ENCODE measurements around the gene NR3C1. TPM values are rescaled to one million over a fixed set of nuclear protein-coding genes. Genes with fewer than 3 reads are reported as not detected.
A peak's percentile ranks its signal among the peaks of the same experiment; 100 is the strongest.

NR3C1 gene
- total and polyA plus RNA-seq, 2 of the 13 experiments (the other 11 are each of a cell fraction or from before 2014, with no cell fraction given) = 10.0 to 24.3 TPM

- no peak for TF ChIP-seq CENPT (CRISPR knock-in tag; IDR thresholded peaks at IDR 0.05; ENCODE audit: low read depth)
- TF ChIP-seq, protein P1, sequence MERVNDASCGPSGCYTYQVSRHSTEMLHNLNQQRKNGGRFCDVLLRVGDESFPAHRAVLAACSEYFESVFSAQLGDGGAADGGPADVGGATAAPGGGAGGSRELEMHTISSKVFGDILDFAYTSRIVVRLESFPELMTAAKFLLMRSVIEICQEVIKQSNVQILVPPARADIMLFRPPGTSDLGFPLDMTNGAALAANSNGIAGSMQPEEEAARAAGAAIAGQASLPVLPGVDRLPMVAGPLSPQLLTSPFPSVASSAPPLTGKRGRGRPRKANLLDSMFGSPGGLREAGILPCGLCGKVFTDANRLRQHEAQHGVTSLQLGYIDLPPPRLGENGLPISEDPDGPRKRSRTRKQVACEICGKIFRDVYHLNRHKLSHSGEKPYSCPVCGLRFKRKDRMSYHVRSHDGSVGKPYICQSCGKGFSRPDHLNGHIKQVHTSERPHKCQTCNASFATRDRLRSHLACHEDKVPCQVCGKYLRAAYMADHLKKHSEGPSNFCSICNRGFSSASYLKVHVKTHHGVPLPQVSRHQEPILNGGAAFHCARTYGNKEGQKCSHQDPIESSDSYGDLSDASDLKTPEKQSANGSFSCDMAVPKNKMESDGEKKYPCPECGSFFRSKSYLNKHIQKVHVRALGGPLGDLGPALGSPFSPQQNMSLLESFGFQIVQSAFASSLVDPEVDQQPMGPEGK (CRISPR knock-in tag; IDR thresholded peaks at IDR 0.05) = no peak
- no peak for TF ChIP-seq MXD3 (CRISPR knock-in tag; IDR thresholded peaks at IDR 0.05)
- TF ChIP-seq TEAD3 (CRISPR knock-in tag; optimal IDR thresholded peaks at IDR 0.05; ENCODE audit: borderline replicate concordance) = no peak
- TF ChIP-seq ZNF558 (CRISPR knock-in tag; IDR thresholded peaks at IDR 0.05; ENCODE audit: borderline replicate concordance) = no peak
- 0 out of 2 replicates have a peak, but pooled peaks have one; percentile 15 for TF ChIP-seq RARA (CRISPR knock-in tag; IDR thresholded peaks at IDR 0.05)
- TF ChIP-seq, protein P2, sequence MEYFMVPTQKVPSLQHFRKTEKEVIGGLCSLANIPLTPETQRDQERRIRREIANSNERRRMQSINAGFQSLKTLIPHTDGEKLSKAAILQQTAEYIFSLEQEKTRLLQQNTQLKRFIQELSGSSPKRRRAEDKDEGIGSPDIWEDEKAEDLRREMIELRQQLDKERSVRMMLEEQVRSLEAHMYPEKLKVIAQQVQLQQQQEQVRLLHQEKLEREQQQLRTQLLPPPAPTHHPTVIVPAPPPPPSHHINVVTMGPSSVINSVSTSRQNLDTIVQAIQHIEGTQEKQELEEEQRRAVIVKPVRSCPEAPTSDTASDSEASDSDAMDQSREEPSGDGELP (IDR thresholded peaks at IDR 0.05; ENCODE audit: borderline replicate concordance, low read depth) = peak; percentile 49; the same call in 1 of the 2 replicates
- TF ChIP-seq ZNF644 (CRISPR knock-in tag; IDR thresholded peaks at IDR 0.05; ENCODE audit: low read depth) = no peak
- TF ChIP-seq ZEB1 (IDR thresholded peaks at IDR 0.05; ENCODE audit: insufficient replicate concordance, low read depth) = no peak
- peak; percentile 34; the same call in 1 of the 2 replicates for TF ChIP-seq ZNF292 (CRISPR knock-in tag; IDR thresholded peaks at IDR 0.05; ENCODE audit: borderline replicate concordance, low read depth)
- TF ChIP-seq TMF1 (CRISPR knock-in tag; IDR thresholded peaks at IDR 0.05; ENCODE audit: low read depth) = no peak
- no peak for TF ChIP-seq ZFX (CRISPR knock-in tag; IDR thresholded peaks at IDR 0.05; ENCODE audit: low read depth)
- TF ChIP-seq PHF5A (CRISPR knock-in tag; IDR thresholded peaks at IDR 0.05; ENCODE audit: low read depth, unreplicated experiment) = no peak
- TF ChIP-seq SNAPC5 (CRISPR knock-in tag; IDR thresholded peaks at IDR 0.05; ENCODE audit: borderline replicate concordance) = no peak
- TF ChIP-seq FOXK1 (CRISPR knock-in tag; IDR thresholded peaks at IDR 0.05; ENCODE audit: borderline replicate concordance, low read depth) = no peak
- TF ChIP-seq ZNF207 (IDR thresholded peaks at IDR 0.05; ENCODE audit: borderline replicate concordance) = no peak
- no peak for TF ChIP-seq ZNF430 (CRISPR knock-in tag; IDR thresholded peaks at IDR 0.05)
- TF ChIP-seq, protein P3, sequence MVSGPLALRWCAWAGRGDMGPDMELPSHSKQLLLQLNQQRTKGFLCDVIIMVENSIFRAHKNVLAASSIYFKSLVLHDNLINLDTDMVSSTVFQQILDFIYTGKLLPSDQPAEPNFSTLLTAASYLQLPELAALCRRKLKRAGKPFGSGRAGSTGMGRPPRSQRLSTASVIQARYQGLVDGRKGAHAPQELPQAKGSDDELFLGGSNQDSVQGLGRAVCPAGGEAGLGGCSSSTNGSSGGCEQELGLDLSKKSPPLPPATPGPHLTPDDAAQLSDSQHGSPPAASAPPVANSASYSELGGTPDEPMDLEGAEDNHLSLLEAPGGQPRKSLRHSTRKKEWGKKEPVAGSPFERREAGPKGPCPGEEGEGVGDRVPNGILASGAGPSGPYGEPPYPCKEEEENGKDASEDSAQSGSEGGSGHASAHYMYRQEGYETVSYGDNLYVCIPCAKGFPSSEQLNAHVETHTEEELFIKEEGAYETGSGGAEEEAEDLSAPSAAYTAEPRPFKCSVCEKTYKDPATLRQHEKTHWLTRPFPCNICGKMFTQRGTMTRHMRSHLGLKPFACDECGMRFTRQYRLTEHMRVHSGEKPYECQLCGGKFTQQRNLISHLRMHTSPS (CRISPR knock-in tag; IDR thresholded peaks at IDR 0.05; ENCODE audit: low read depth) = peak; percentile 49; the same call in 1 of the 2 replicates
- peak; percentile 28; the same call in 1 of the 2 replicates for TF ChIP-seq CEBPB (IDR thresholded peaks at IDR 0.05; ENCODE audit: borderline replicate concordance, low read depth, low read length)
- no peak for TF ChIP-seq RBAK (CRISPR knock-in tag; IDR thresholded peaks at IDR 0.05)
- no peak for TF ChIP-seq MEIS1 (CRISPR knock-in tag; IDR thresholded peaks at IDR 0.05; ENCODE audit: borderline replicate concordance)
- TF ChIP-seq MAF1 (CRISPR knock-in tag; IDR thresholded peaks at IDR 0.05; ENCODE audit: borderline replicate concordance) = no peak
- no peak for TF ChIP-seq PLSCR1 (CRISPR knock-in tag; IDR thresholded peaks at IDR 0.05; ENCODE audit: borderline replicate concordance)
- TF ChIP-seq ZNF598 (CRISPR knock-in tag; IDR thresholded peaks at IDR 0.05; ENCODE audit: borderline replicate concordance) = no peak
Measured at GRCh38 chr5:143239882-143240518, 163.5 kb downstream of the NR3C1 start (continued).

Data from HepG2 (cell line).